ENCODE data around the gene PRKCSH.

The PRKCSH gene

GRCh38 chr19:11435057-11435832 lies at the start of gene PRKCSH, which contains the start of gene ODAD3:
PRKCSH (plus strand) TSS chr19:11435635; CDS start chr19:11436118, 483 bp downstream.
ODAD3 (minus strand) TSS chr19:11435121; CDS start chr19:11435016, 105 bp downstream.
- peak; percentile 96 for TF ChIP-seq CTCF (IDR thresholded peaks at IDR 0.05)
- peak; percentile 98 for DNase-seq
- Mint-ChIP-seq H3K4me3 (peak within 1 kb of the TSS; percentile 99), H3K27me3 (ENCODE audit: low read depth, poor library complexity) (peaks cover 2% of the 10 kb centered on the region), H3K9me3 (no peaks in the 10 kb centered on the region), H3K36me3 (ENCODE audit: low read depth) (peaks cover 18% of the 10 kb centered on the region), H3K4me1 (peaks cover 28% of the 10 kb centered on the region), H3K27ac (peak within 1 kb of the TSS; percentile 99)

- H3K9me3 Mint-ChIP-seq = peaks cover 4% of the 10 kb centered on the region
- no peak for TF ChIP-seq CTCF (IDR thresholded peaks at IDR 0.05)
- no peak overlapping the region for H3K27ac Mint-ChIP-seq
- H3K36me3 Mint-ChIP-seq (ENCODE audit: low read depth) = no peaks in the 10 kb centered on the region
- peaks cover 10% of the 10 kb centered on the region for H3K4me1 Mint-ChIP-seq
- H3K27me3 Mint-ChIP-seq (ENCODE audit: low read depth, poor library complexity) = peaks cover 22% of the 10 kb centered on the region
- no peak for DNase-seq
- H3K4me3 Mint-ChIP-seq = no peak overlapping the region
Observed at GRCh38 chr19:11387162-11388034, 48.0 kb upstream of the PRKCSH start.

- Mint-ChIP-seq H3K4me1 (peaks cover 17% of the 10 kb centered on the region), H3K36me3 (ENCODE audit: low read depth) (peaks cover 3% of the 10 kb centered on the region), H3K9me3 (peaks cover 4% of the 10 kb centered on the region), H3K27ac (no peak overlapping the region), H3K4me3 (no peak overlapping the region), H3K27me3 (ENCODE audit: low read depth, poor library complexity) (peaks cover 4% of the 10 kb centered on the region)
- TF ChIP-seq CTCF (IDR thresholded peaks at IDR 0.05) = no peak
- no peak for DNase-seq
Observed at GRCh38 chr19:11390359-11390758, 45.1 kb upstream of the PRKCSH start.

- TF ChIP-seq CTCF (IDR thresholded peaks at IDR 0.05) = no peak
- Mint-ChIP-seq H3K4me3 (no peak overlapping the region), H3K27me3 (ENCODE audit: low read depth, poor library complexity) (peaks cover 4% of the 10 kb centered on the region), H3K27ac (no peak overlapping the region), H3K4me1 (peaks cover 20% of the 10 kb centered on the region), H3K9me3 (peaks cover 4% of the 10 kb centered on the region), H3K36me3 (ENCODE audit: low read depth) (peaks cover 4% of the 10 kb centered on the region)
- DNase-seq = no peak
Observed at GRCh38 chr19:11390933-11391680, 44.3 kb upstream of the PRKCSH start.

- no peak for TF ChIP-seq CTCF (IDR thresholded peaks at IDR 0.05)
- Mint-ChIP-seq H3K27ac (peak overlapping the region; percentile 71), H3K4me1 (peaks cover 34% of the 10 kb centered on the region), H3K36me3 (ENCODE audit: low read depth) (peaks cover 9% of the 10 kb centered on the region), H3K27me3 (ENCODE audit: low read depth, poor library complexity) (peaks cover 14% of the 10 kb centered on the region), H3K9me3 (no peaks in the 10 kb centered on the region), H3K4me3 (no peak overlapping the region)
- DNase-seq = no peak
Observed at GRCh38 chr19:11397089-11397610, 38.3 kb upstream of the PRKCSH start.
